Anterior cingulate cortex (tissue), 58 donors: ENCODE measurements around the gene PHLPP1.
A peak's percentile ranks its signal among the peaks of the same experiment; 100 is the strongest.
"Not testable (repeated sequence)": the region's sequence is repeated elsewhere in the genome, so short reads cannot be mapped to it uniquely, and the experiment has no call there.

Experiments used
- DNase-seq, 58 donors: peaks; one replicate each; lab custom pipeline; 2025; lab: John Stamatoyannopoulos, UW

PHLPP1 gene

GRCh38 chr18:62740650-62741049 is 25.3 kb downstream of the PHLPP1 start:
- DNase-seq: not testable (repeated sequence)

DNA sequence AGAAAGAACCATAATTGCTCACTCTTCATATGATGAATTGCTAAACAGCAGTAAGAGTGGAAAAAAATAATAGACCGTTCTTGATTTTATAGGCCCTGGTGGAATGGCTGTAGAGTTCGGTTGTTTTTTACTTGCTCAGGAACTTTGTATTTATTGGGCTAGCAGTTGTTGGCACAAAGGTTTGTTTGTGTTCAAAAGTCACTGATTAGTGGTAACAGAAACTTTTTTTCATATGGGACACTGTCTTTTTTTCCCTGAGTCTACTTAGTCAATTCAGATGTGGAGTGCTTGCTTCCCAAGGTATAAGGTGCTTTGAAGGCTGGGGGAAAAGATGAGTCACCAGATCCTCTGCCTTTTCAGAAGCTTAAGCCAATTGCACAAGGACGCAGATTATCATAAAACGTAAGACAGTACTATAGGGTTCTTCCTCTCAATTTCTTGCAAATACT is 25.8 kb downstream of the PHLPP1 start:
- DNase-seq: no peak

GRCh38 chr18:62741584-62741983 is 26.2 kb downstream of the PHLPP1 start:
- no peak for DNase-seq

GRCh38 chr18:62744076-62744968 is 29.0 kb downstream of the PHLPP1 start:
- DNase-seq: no peak

GRCh38 chr18:62745089-62745751 is 29.9 kb downstream of the PHLPP1 start:
- no peak for DNase-seq

- no peak for DNase-seq
Measured at GRCh38 chr18:62749389-62749788, 34.0 kb downstream of the PHLPP1 start.

GRCh38 chr18:62751341-62751821 is 36.0 kb downstream of the PHLPP1 start:
- DNase-seq: peak in 45 of 58 donors; percentile 5 to 88 (median 45)

- no peak for DNase-seq
Measured at GRCh38 chr18:62751977-62752376, 36.6 kb downstream of the PHLPP1 start.

DNA sequence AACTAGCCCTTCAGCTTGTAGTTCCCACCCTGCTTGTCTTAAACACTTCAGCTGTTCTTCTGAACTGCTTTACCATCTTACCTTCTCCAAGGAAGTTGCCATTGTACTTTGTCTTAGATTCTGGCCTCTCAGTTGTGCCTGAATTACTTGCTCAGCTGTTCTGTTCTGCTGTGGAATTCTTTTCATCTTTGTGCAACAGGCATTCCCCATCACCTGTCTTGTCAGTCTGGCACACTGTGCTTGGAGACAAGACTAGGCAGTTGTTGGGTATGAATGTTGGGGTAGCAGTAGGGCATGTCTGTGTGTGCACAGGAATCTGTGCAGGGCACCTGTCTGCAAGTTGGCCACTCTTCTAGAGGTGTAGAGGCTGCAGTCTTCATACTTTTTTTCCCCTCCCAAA is 38.7 kb downstream of the PHLPP1 start:
- DNase-seq: no peak

DNA sequence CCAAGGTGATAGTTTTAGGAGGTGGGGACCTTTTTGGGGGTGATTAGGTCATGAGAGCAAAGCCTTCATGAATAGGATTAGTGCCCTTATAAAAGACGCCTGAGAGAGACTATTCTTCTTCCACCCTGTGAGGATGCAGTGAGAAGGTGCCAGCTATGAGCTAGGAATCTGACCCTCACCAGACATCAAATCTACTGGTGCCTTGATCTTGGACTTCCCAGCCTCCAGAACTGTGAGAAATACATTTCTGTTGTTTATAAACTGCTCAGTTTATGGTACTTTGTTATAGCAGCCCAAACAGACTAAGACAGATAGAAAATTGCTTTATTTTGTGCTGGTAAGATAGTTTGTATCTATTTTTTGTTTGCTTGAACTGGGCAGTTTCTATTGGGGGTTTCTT is 40.1 kb downstream of the PHLPP1 start:
- no peak for DNase-seq

- no peak for DNase-seq
Measured at GRCh38 chr18:62755946-62756345, 40.6 kb downstream of the PHLPP1 start.

- no peak for DNase-seq
Measured at GRCh38 chr18:62757399-62758010, 42.2 kb downstream of the PHLPP1 start.

GRCh38 chr18:62758591-62758990 is 43.2 kb downstream of the PHLPP1 start:
- no peak for DNase-seq

- peak in 1 of 58 donors; percentile 7 for DNase-seq
Measured at GRCh38 chr18:62759704-62760402, 44.5 kb downstream of the PHLPP1 start.

- DNase-seq: no peak
Measured at GRCh38 chr18:62760403-62760734, 45.0 kb downstream of the PHLPP1 start.

GRCh38 chr18:62763101-62763521 is 47.8 kb downstream of the PHLPP1 start:
- no peak for DNase-seq

DNA sequence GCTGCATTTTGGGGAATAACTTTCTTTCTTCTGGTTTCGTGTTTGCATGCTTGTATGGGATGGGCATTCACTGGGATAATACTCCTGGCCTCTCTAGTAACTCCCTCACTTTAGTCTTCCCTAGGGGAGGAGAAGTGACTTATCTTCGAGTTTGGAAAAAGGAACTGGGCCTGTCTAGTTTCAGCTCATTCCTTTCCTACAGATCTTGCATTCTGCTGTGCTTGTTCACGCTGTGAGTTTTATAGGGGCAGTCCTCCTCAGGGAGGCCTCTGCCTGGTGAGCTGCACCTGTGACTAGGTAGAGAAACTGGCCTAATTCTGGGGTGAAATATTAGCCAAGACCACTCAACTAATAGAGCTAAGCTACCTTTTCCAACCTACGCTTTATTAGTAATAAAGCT is 50.9 kb downstream of the PHLPP1 start:
- no peak for DNase-seq

DNA sequence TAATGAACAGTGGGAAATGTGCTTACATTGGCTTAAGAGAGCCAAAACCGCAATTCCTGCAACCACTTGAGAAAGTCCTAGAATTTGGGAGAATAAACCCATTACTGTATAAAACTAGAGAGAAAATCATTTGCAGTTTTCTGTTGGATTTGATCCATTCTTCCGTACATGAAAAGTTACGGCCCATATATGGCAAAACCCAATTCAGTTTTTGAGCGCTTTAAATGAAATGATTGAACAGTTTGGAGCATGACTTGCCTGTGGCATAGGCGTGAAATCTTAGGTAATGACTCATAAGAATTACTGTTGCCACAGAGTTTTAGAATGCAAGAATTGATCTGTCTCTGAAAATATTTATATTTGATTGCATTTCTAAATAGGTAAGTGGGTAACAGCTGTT is 52.0 kb downstream of the PHLPP1 start:
- no peak for DNase-seq

DNA sequence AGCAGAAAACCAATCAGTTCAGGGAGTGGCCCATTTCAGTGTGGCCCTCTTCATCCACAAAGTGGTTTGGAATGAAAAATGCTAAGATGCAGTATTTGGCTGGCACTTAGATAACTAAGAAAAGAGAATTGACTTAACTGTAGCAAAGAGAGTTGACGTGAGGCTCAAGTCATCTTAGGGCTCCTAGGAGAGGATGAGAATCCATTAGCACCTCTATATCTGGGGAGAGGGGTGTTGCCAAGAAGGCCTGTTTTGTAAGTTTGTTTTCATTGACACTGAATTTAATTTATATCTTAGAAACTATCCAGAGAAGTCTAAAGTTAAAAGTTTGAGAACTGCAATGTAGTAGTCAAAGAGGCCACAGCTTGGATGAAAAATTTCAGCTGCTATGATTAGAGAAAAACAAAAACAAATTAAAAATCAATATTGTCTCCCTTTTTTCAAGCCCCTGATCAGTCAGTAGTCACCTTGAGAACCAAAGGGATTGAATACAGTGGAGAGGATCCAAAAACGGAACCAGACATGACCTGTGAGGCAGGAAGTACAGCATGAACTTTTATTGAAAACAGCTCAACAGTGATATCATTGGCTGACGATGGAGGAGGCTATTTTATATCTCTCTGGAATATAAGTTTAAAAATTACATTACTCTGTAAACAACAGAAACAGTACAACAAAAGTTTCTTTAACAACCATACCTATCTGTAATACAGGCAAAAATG is 52.7 kb downstream of the PHLPP1 start:
- no peak for DNase-seq

GRCh38 chr18:62768558-62768943 is 53.2 kb downstream of the PHLPP1 start:
- DNase-seq: no peak
